NCI-H345 treated with DMSO at 0.1 percent for 48 hours (cell line): Measurements from ENCODE around the gene EGLN3.
"Not testable (repeated sequence)": the region's sequence is repeated elsewhere in the genome, so short reads cannot be mapped to it uniquely, and the experiment has no call there.

ENCODE experiments used
- DNase-seq: peaks from one replicate; lab custom pipeline; 2025; ENCODE audit not compliant: unreplicated experiment; lab: John Stamatoyannopoulos, UW

Gene EGLN3

GRCh38 chr14:33938131-33938949 is 12.5 kb downstream of the EGLN3 start:
- DNase-seq, result peak; percentile 57

- no peak for DNase-seq
Observed at GRCh38 chr14:33936391-33936790, 14.5 kb downstream of the EGLN3 start.

GRCh38 chr14:33934938-33935337 is 15.9 kb downstream of the EGLN3 start:
- DNase-seq, result no peak

- no peak for DNase-seq
Observed at GRCh38 chr14:33934043-33934750, 16.7 kb downstream of the EGLN3 start.

GRCh38 chr14:33933386-33933933 is 17.4 kb downstream of the EGLN3 start:
- DNase-seq, result no peak

- DNase-seq, result no peak
Observed at GRCh38 chr14:33932576-33933345, 18.1 kb downstream of the EGLN3 start.

- no peak for DNase-seq
Observed at GRCh38 chr14:33932033-33932432, 18.8 kb downstream of the EGLN3 start.

- no peak for DNase-seq
Observed at GRCh38 chr14:33931461-33931860, 19.4 kb downstream of the EGLN3 start.

GRCh38 chr14:33930439-33930838 is 20.4 kb downstream of the EGLN3 start:
- DNase-seq, result no peak

- DNase-seq, result no peak
Observed at GRCh38 chr14:33929799-33930408, 21.0 kb downstream of the EGLN3 start.

GRCh38 chr14:33928895-33929294 is 22.0 kb downstream of the EGLN3 start:
- no peak for DNase-seq

- DNase-seq, result no peak
Observed at GRCh38 chr14:33927944-33928343, 22.9 kb downstream of the EGLN3 start.

- not testable (repeated sequence) for DNase-seq
Observed at GRCh38 chr14:33926967-33927366, 23.9 kb downstream of the EGLN3 start.

- no peak for DNase-seq
Observed at GRCh38 chr14:33925946-33926345, 24.9 kb downstream of the EGLN3 start.

GRCh38 chr14:33925235-33925634 is 25.6 kb downstream of the EGLN3 start:
- DNase-seq, result no peak

- DNase-seq, result no peak
Observed at GRCh38 chr14:33924566-33925100, 26.2 kb downstream of the EGLN3 start.

- DNase-seq, result no peak
Observed at GRCh38 chr14:33922125-33922524, 28.7 kb downstream of the EGLN3 start.

- no peak for DNase-seq
Observed at GRCh38 chr14:33918256-33918655, 32.6 kb downstream of the EGLN3 start.

GRCh38 chr14:33917661-33918060 is 33.2 kb downstream of the EGLN3 start:
- DNase-seq, result no peak

- no peak for DNase-seq
Observed at GRCh38 chr14:33916663-33917565, 34.0 kb downstream of the EGLN3 start.
